GM12873 (cell line): Measurements from ENCODE around the gene MLLT3.

ENCODE experiments used
- TF ChIP-seq, protein P1 (sequence below): IDR thresholded peaks from 2 replicates; pipeline ENCODE4 v1.5.1; 2012; ENCODE audit warnings: low read depth, mild to moderate bottlenecking, moderate library complexity, low read length, control low read depth; ENCODE audit not compliant: insufficient read depth; ENCODE audit errors: missing control alignments

Gene MLLT3

GRCh38 chr9:20528253-20528652 lies 94.0 kb downstream of the MLLT3 start:
- TF ChIP-seq, protein P1, sequence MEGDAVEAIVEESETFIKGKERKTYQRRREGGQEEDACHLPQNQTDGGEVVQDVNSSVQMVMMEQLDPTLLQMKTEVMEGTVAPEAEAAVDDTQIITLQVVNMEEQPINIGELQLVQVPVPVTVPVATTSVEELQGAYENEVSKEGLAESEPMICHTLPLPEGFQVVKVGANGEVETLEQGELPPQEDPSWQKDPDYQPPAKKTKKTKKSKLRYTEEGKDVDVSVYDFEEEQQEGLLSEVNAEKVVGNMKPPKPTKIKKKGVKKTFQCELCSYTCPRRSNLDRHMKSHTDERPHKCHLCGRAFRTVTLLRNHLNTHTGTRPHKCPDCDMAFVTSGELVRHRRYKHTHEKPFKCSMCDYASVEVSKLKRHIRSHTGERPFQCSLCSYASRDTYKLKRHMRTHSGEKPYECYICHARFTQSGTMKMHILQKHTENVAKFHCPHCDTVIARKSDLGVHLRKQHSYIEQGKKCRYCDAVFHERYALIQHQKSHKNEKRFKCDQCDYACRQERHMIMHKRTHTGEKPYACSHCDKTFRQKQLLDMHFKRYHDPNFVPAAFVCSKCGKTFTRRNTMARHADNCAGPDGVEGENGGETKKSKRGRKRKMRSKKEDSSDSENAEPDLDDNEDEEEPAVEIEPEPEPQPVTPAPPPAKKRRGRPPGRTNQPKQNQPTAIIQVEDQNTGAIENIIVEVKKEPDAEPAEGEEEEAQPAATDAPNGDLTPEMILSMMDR = no peak

GRCh38 chr9:20526500-20527319 lies 95.6 kb downstream of the MLLT3 start:
- TF ChIP-seq, protein P1 = no peak

DNA sequence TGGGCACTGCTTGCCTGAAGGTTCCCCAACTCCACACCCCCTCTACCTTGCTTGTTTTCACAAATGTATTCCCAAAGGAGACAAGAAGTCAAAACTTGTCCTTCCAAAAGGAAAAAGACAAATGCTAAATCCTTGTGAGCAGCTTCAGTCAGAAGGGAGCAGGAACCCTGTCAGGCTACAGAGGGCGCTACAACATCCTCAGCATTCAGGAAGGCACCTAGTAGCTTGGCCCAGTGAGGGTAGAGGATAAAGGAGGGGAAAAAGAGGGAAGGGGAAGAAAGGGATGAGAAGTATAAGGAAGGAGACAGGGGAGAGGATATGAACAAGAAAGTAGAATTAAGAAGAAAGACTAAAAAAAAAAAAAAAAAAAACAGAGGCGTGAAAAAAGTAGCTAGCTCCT lies 97.5 kb downstream of the MLLT3 start:
- TF ChIP-seq, protein P1 = peak; percentile 52

- TF ChIP-seq, protein P1 = no peak
Observed at GRCh38 chr9:20518737-20519136, 103.6 kb downstream of the MLLT3 start.

- TF ChIP-seq, protein P1 = no peak
Observed at GRCh38 chr9:20513126-20513913, 109.0 kb downstream of the MLLT3 start.

DNA sequence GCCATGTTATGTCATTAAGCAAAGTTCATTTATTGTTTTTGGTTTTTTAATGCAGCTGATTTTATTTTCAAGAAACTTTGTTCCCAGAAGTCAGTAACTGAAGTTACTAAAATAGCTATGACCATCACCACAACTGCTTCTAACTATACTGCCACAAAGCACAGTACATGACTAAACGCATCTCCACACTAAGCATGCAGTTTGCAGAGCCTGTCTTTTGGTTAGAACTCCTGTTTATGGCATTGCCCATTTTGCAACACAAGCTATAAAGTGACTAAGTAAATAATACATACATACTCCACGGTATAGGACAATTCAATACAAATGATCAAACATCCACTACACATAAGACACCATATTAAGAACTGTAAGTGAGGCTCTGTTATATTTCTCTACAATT lies 109.7 kb downstream of the MLLT3 start:
- TF ChIP-seq, protein P1 = no peak

GRCh38 chr9:20512106-20512505 lies 110.2 kb downstream of the MLLT3 start:
- TF ChIP-seq, protein P1 = no peak
